Activated gamma-delta T cell (primary cell): ENCODE measurements around the gene SLC35F4.
"Not testable (repeated sequence)": the region's sequence is repeated elsewhere in the genome, so short reads cannot be mapped to it uniquely, and the experiment has no call there.

Experiments used
- DNase-seq: peaks from one replicate; lab custom pipeline; 2025; lab: John Stamatoyannopoulos, UW

Gene SLC35F4

DNA sequence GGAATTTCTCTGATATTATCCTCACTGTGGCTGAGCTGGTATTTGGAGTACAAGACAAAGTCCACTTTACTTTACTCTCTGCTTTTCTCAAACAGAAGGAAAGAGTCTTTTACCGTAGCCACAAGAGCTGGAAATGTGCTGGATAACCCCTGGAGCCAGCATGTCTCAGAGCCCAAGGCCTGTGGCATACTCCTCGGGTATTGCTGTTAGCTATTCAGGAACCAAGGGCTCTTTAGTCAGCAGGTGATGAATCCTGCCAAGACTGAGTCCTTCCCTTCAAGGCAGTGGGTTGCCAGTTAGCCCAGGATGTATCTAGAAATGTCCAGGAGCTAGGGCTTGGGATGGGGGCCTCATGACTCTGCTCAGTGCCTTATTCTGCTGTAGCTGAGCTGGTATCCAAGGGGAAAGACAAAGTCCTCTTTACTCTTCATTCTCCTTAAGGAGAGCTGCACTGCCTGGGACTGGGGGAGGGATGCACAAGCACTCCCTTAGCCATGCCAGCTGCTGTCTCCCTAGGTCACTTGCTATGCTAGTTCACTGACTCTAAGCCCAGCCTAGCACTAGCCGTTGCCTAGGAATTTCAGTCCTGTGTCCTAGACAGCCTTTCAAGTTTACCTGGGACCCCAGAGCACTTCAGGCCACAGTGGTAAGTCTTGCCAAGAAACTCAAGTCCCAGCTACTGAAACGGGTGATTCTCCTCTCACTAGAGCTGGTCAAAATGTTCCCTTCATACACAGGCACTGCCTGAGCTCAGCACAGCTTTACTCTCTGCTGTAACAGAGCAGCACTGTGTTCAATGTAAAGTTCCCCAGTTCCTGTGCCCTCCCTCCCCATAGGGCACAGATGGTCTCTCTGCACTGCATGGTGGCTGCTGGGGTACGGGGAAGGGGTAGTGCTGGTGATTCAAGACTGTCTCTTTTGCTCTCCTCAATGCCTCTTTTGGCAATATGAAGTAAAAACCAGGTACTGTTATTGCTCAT is 136.4 kb downstream of the SLC35F4 start:
- DNase-seq: no peak

DNA sequence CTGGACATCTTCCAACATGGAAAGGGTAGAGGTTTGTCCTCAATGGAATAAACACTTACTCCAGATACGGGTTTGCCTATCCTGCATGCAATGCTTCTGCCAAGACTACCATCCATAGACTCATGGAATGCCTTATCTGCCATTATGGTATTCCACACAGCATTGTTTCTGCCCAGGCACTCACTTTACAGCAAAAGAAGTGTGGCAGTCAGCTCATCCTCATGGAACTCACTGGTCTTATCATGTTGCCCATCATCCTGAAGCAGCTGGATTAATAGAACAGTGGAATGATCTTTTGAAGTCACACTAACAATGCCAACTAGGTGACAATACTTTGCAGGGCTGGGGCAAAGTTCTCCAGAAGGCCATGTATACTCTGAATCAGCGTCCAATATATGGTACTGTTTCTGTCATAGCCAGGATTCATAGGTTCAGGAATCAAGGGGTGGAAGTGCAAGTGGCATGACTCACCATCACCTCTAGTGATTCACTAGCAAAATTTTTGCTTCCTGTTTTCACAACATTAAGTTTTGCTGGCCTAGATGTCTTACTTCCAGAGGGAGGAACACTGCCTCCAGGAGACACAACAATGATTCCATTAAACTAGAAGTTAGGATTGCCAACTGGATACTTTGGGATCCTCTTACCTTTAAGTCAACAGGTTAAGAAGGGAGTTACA is 140.4 kb downstream of the SLC35F4 start:
- DNase-seq: no peak

DNA sequence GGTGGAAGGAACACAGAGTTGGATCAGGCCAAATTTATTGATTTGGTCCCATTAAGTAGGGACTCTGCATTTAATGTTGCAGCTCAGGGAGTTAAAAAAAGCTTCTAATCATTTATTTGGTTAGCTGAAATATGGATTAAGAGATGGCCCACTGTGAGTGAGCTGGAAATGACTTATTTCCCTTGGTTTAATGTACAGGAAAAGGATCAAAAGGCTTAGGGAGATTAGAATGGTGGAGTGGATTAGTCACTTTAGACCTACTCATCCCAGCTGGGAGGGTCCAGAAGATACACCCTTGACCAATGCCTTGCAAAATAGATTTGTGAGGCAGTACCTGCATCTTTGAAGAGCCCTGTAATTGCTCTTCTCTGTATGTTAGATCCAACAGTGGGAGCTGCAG is 143.8 kb downstream of the SLC35F4 start:
- DNase-seq: not testable (repeated sequence)

DNA sequence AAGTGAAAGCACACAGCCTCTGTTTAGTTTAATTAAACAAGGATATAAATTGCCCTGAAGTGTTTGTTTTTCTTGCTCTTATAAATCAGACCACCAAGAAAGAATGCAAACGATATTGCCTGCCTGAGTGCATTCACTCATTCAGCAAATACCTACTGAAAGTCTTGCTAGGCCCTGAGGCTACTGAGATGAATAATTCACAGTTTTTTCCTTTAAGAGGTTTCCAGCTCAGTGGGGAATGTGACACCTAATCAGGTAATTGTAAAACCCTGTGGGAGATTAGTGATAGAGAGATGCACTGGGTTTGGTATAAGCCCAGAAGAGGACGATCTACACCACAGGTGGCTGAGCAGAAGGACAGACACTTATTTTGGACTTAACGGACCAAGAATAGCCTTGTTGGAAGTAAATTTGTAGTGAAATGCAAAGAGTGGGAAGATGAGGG is 151.4 kb downstream of the SLC35F4 start:
- no peak for DNase-seq

DNA sequence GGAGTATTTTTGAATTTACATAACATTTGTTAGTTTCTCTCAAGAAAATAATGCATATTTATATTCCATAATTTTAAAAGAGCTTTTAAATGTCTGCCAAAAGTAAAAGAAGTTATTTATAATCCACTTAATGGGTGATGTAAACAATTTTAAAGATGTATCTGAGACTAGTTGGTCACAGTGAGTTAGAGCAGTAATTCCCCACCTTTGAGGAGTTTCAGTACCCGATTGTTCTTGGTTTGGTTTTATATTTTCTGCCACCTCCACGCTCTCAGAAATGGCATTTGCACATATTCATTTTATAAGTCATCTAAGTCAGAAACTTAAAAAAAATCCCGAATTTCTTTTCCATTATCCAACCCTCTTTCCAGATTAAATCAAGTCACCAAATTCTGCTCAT is 153.2 kb downstream of the SLC35F4 start:
- DNase-seq: no peak

DNA sequence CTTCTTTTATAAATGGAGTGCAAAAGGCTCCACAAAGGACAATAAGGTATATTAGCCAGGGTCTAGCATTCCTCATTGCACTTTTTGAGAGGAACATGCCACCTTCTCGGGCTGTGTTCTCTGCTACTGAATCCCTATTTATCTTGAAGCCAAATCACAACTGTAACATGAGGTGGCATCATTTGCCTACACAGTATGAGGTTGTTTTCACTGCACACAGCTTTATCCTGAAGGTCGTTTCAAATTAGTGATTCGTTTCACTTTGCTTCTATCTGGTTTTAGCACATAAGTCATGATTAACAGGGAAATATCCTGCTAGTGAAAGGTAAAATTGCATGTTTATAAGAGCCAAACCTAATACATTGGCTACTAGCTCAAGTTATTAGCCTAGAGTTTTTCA is 153.8 kb downstream of the SLC35F4 start:
- no peak for DNase-seq

DNA sequence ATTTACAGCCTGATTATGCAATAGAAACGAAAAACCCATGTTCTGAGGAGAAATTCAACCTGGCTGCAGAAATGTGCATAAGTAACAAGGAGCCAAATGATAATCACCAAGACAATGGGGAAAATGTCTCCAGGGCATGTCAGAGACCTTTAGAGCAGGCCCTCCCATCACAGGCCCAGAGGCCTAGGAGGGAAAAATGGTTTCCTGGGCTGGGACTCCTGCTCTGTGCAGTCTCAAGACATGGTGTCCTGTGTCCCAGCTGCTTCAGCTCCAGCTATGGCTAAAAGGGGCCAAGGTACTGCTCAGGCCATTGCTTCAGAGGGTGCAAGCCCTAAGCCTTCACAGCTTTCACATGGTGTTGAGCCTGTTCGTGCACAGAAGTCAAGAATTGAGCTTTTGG is 156.0 kb downstream of the SLC35F4 start:
- no peak for DNase-seq

DNA sequence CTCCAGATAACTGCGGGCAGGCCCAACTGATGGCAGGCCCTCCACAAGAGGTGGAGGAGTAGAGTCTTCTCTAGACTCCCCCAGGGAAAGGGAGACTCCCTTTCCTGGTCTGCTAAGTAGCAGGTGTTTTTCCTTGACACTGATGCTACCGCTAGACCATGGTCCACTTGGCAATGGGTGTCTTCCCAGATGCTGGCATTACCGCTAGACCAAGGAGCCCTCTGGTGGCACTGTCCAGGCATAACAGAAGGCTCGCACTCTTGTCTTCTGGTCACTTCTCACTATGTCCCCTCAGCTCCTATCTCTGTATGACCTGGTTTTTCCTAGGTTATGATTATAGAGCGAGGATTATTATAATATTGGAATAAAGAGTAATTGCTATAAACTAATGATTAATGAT is 156.8 kb downstream of the SLC35F4 start:
- not testable (repeated sequence) for DNase-seq

DNA sequence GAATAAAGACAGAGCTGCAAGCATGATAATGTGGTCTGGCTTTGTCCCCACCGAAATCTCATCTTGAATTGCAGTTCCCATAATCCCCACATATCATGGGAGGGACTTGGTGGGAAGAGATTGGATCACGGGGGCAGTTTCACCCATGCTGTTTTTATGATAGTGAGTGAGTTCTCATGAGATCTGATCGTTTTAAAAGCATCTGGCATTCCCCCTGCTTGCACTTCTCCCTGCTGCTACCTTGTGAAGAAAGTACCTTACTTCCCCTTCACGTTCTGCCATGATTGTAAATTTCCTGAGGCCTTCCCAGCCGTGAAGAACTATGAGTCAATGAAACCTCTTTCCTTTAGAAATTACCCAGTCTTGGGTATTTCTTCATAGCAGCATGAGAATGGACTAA is 158.7 kb downstream of the SLC35F4 start:
- DNase-seq: no peak

DNA sequence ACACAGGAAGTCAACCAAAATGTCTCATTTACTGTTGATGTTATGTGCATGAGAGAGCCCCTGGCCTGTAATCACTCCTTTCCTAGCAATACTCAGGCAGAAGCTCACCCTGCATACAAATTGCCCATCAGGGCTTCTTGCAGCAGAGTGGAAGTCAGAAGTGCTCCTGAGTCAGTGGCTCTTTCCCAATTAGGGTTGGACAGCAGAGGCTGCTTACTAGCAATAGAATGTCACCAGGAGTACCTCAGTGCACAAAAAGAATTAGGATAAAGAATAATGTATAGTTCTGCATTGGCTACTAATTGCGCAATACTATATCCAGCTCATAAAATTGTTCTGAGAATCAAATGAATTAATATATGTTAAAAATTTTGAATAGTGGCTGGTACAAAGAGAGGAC is 161.1 kb downstream of the SLC35F4 start:
- no peak for DNase-seq

DNA sequence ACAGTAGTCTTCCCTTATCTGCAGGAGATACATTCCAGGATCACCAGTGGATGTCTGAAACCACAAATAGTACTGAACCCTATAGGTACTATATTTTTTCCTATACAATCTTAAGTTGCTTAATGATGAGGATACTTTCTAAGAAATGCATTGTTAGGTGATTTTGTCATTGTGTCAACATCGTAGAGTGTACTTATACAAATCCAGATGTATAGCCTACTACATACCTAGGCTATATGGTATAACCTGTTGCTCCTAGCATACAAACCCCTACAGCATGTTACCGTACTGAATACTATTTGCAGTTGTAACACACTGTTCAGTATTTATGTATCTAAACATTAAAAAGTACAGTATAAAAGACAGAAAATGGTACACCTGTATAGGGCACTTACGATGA is 165.9 kb downstream of the SLC35F4 start:
- no peak for DNase-seq

DNA sequence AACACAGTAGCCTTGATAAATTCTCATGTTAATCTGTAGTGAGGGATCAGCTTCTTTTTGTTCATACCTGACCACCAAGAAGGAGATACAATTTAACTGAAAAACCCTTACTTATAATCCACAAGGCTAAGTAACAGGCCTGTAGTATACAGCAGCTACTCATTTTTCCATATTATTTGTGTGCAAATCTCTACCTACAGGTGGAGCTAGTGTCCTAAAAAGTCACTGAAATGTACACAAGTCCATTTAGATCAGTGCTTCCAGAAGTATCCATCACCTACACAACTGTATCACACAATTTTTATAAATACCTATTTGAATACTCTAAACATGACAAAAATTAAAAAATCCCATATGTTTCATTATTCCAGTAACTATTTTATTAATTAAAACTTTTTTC is 173.2 kb downstream of the SLC35F4 start:
- DNase-seq: no peak

DNA sequence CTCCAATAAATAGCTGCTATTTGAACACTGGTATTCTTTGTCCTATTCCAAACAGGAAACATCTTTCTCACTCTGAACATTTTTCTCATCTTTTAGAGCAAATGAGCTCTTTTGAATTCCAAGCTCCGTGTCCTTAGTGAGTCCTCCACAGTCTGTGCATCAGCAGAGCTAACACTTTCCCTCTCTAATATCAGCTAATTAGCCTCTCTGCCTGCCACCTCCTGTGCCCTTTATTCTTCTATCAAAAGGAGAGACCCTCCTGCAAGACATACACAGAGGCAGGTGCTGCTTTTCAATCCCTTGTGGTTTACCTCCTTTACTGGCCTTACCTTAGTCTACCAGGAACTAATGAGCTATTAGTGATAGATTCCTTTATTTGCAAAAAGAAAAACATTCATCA is 178.5 kb downstream of the SLC35F4 start:
- no peak for DNase-seq

DNA sequence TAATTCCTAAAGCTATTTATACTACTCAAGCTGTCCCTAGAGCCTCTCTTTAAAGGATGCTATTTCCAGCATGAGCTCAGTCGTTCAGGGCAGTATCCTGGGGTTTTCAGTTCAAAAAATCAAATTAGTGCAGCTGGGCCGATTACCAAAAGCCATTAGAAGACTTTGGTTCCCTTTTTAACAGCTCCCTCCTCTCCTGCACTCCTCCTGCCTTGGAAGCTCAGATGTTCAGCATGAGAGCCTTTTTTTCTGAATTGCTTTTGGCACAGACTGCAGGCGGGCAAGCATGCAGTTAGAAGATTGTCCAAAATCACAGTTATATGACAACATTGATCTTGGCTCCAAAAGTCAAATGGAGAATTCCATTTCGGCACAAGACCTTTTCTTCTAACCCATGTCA is 179.6 kb downstream of the SLC35F4 start:
- DNase-seq: no peak

DNA sequence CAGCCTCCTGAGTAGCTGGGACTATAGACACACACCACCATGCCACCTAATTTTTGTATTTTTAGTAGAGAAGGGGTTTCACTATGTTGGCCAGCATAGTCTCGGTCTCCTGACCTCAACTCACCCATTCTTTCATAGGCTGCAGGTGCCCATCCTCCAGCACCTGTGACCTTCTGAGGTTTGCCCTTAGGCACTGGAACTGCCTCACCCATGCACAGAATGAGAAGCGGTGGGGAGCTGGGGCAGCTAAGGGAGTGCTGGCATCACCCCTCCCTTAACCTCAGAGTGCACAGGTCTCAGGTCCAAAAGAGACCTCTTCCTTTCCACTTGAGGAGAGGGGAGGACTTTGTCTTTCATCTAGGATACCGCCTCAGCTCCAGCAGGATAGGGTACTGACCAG is 194.9 kb downstream of the SLC35F4 start:
- no peak for DNase-seq

DNA sequence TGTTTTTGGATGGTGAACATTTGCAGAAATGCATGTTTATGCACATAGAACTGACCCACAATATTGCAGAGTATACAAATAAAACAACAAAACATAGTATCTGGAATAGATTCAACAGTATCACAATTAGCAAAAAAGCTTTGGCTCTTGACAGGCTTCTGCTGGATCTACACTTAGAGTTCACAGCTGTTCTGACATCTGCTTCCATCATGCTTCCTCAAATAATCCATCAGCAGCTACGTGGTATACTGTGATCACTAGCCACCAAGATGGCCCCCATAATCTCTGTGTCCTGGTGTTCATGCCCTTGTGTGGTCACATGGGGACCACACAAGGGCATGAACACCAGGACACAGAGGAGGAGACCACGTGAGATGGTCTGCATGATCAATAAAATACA is 205.7 kb downstream of the SLC35F4 start:
- DNase-seq: no peak

DNA sequence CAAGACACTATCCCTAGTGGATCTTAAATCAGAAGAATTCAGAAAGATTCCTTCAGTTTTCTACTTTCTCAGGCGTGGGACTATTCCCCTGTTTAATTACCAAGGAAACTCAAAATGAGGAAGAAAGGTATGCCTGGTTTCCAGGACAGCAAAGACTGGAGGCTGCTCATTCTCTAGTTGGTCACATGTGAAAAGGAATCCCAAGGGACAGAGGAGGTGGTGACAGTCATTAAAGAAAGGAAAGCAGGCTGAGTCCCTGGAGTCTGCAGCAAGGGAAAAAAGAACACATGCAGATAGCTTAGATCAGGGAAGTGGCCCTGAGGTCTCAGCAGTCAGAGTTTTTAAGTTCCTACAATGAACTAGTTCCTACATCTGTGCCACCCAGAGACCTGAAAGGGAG is 206.8 kb downstream of the SLC35F4 start:
- no peak for DNase-seq

DNA sequence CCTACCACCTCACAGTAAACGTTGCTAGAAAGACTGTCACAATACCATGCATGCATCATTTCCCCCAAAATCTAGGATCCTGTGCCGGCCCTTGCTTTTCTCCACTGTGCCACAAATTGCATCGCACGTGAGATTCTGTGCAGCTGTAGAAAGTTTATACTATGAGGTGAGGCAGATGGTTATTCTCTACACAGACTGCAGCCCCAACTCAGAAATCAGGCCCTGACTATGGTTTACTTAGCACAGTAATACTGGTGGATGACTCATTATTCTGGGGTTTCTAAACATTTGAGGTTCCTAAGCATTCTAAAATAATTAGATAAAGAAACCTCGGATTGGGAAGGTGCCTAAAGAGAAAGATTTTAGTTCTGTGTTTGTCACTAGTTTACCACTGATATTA is 208.4 kb downstream of the SLC35F4 start:
- DNase-seq: no peak

DNA sequence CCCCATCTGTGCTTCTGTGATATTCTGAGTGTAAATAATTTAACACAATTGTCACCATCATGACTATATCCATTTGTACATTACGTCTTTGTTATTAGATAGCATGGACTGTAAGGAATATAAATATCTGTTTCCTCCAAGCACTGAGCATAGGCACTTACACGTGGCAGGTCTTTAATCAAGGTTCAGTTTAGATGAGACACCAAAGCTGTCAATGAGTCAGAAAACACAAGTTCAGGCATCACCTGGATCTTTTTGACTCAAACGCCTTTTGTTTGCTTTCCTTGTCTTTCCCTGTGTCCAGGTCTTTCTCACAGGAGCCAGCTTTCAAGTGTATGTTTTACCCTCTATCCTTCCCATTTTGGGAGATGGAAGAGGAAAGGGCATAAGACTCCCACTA is 209.0 kb downstream of the SLC35F4 start:
- no peak for DNase-seq

DNA sequence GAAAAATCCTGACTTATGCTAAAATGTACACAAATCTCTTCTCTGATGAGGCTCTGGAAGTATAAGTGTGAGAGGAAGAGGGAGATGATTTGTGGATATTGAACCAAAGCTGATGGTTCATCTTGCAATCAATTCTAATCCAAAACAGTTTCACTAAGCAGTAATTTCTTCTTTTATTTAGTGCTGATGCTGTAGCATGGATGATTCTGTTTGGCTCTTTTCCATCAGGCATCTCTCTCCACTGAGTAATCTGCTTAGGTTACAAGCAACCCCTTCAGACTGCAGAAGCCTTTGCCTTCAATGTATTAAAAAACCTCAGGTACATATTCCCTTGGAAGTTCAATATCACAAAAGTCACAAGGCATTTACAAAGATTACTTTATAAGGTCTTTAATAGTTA is 213.1 kb downstream of the SLC35F4 start:
- DNase-seq: no peak

DNA sequence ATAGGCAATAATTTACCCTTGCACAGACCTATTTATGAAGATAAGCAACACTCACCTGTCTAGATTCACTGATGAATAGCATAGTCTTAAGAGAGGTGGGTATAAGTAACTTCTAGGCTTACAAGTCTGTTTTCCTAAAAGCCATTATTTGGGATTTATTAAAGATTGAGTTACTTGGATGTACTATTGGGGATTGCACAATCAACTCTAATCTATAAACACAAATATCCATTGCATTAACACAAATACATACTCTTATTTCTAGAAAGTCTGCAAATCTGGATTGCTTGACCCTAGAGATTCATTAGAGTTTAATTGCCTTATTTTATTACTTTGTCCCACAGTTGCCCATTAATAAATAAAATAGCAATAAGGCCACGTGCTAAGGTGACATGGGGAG is 224.1 kb downstream of the SLC35F4 start:
- no peak for DNase-seq

DNA sequence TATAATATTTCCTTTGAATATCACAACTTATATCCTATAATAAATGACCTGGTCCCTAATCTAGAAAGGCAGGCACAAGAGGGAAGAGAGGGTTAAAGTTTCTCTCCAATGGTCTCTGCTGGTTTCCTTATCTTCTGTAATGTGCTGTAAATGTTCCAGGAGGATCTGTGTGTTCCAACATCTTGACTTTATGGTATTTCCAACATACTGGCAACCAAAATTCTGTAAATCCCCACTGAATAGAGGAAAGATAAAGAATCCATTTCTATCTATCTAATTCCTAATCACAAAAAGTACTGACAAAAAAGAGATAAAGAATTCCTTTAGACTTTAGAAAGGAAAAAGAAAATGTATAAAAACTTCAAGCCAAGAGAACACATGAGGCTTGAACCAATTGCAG is 225.9 kb downstream of the SLC35F4 start:
- no peak for DNase-seq

DNA sequence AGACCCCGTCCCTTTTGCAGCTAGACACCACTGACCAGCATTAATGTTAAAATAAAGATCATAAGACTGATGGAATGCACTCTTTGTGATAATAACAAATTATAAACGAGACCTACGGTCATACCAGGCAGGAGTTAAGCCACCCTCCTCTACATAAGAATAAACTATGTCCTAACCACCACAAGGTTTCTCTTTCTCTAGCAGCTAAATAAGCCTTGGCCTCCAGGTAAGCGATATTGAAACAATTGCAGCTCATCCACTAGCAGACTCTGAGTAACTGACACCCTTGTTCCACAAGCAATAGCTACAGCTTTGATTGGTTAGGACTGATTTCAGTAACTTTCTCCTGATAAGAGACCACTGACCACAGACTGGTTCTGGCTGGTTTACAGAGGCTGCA is 228.0 kb downstream of the SLC35F4 start:
- no peak for DNase-seq
